ENCODE results near the gene ADAM12. TPM values are rescaled to one million over a fixed set of nuclear protein-coding genes. Genes with fewer than 3 reads are reported as not detected.

ADAM12 gene
- total RNA-seq, 1 donor from 2014 or later = not detected

GRCh38 chr10:126126023-126126422 is 262.3 kb downstream of the ADAM12 start:
- H3K27ac ChIP-seq = no peak overlapping the region
- TF ChIP-seq CTCF (IDR thresholded peaks at IDR 0.05) = no peak
- no peaks in the 10 kb centered on the region for H3K27me3 ChIP-seq
- H3K36me3 ChIP-seq = no peaks in the 10 kb centered on the region
- intact Hi-C loops (cut with DNase I) = no loop called here
- no peaks in the 10 kb centered on the region for H3K9me3 ChIP-seq
- DNase-seq (ENCODE audit: low spot score in 2 of 2) = peak in 1 of 2 donors; percentile 19
- no peaks in the 10 kb centered on the region for H3K4me1 ChIP-seq
- H3K4me3 ChIP-seq = no peak overlapping the region

- H3K9me3 ChIP-seq = no peaks in the 10 kb centered on the region
- H3K27ac ChIP-seq = no peak overlapping the region
- no peaks in the 10 kb centered on the region for H3K27me3 ChIP-seq
- H3K4me3 ChIP-seq = no peak overlapping the region
- no peak for TF ChIP-seq CTCF (IDR thresholded peaks at IDR 0.05)
- DNase-seq (ENCODE audit: low spot score in 2 of 2) = peak in 1 of 2 donors; percentile 3
- no peaks in the 10 kb centered on the region for H3K36me3 ChIP-seq
- no peaks in the 10 kb centered on the region for H3K4me1 ChIP-seq
- intact Hi-C loops (cut with DNase I) = no loop called here
Observed at GRCh38 chr10:126124668-126125349, 263.5 kb downstream of the ADAM12 start.

- no peak for TF ChIP-seq CTCF (IDR thresholded peaks at IDR 0.05)
- intact Hi-C loops (cut with DNase I) = no loop called here
- no peaks in the 10 kb centered on the region for H3K27me3 ChIP-seq
- H3K9me3 ChIP-seq = no peaks in the 10 kb centered on the region
- no peaks in the 10 kb centered on the region for H3K4me1 ChIP-seq
- no peak overlapping the region for H3K4me3 ChIP-seq
- no peak for DNase-seq (ENCODE audit: low spot score in 2 of 2)
- H3K27ac ChIP-seq = no peak overlapping the region
- H3K36me3 ChIP-seq = no peaks in the 10 kb centered on the region
Observed at GRCh38 chr10:126124046-126124445, 264.2 kb downstream of the ADAM12 start.

GRCh38 chr10:126123466-126123865 is 264.8 kb downstream of the ADAM12 start:
- H3K9me3 ChIP-seq = no peaks in the 10 kb centered on the region
- no peaks in the 10 kb centered on the region for H3K36me3 ChIP-seq
- no peaks in the 10 kb centered on the region for H3K4me1 ChIP-seq
- intact Hi-C loops (cut with DNase I) = no loop called here
- TF ChIP-seq CTCF (IDR thresholded peaks at IDR 0.05) = no peak
- no peak overlapping the region for H3K4me3 ChIP-seq
- H3K27me3 ChIP-seq = no peaks in the 10 kb centered on the region
- peak in 1 of 2 donors; percentile 30 for DNase-seq (ENCODE audit: low spot score in 2 of 2)
- H3K27ac ChIP-seq = no peak overlapping the region

GRCh38 chr10:126122881-126123280 is 265.4 kb downstream of the ADAM12 start:
- Histone ChIP-seq H3K27ac (no peak overlapping the region), H3K4me3 (no peak overlapping the region), H3K27me3 (no peaks in the 10 kb centered on the region), H3K4me1 (no peaks in the 10 kb centered on the region), H3K9me3 (no peaks in the 10 kb centered on the region), H3K36me3 (no peaks in the 10 kb centered on the region)
- intact Hi-C loops (cut with DNase I) = no loop called here
- DNase-seq (ENCODE audit: low spot score in 2 of 2) = peak in 1 of 2 donors; percentile 1
- TF ChIP-seq CTCF (IDR thresholded peaks at IDR 0.05) = no peak

Data from ascending aorta (tissue), 2 donors.